DMS79 (cell line): ENCODE measurements around the gene SCN2A.

Experiments used
- DNase-seq: peaks from one replicate; lab custom pipeline; 2025; lab: John Stamatoyannopoulos, UW

The SCN2A gene

GRCh38 chr2:165420231-165420630 is 181.0 kb downstream of the SCN2A start:
- no peak for DNase-seq

- DNase-seq: no peak
These were observed 183.9 kb downstream of the SCN2A start for GRCh38 chr2:165423081-165423480.

GRCh38 chr2:165425556-165425955 is 186.3 kb downstream of the SCN2A start:
- no peak for DNase-seq

- DNase-seq: no peak
These were observed 188.5 kb downstream of the SCN2A start for GRCh38 chr2:165427686-165428085.

GRCh38 chr2:165428926-165429325 is 189.7 kb downstream of the SCN2A start:
- DNase-seq: no peak

- no peak for DNase-seq
These were observed 191.8 kb downstream of the SCN2A start for GRCh38 chr2:165431014-165431413.

GRCh38 chr2:165432234-165432966 is 193.2 kb downstream of the SCN2A start:
- DNase-seq: no peak

GRCh38 chr2:165434865-165435496 is 195.8 kb downstream of the SCN2A start:
- no peak for DNase-seq

- no peak for DNase-seq
These were observed 196.4 kb downstream of the SCN2A start for GRCh38 chr2:165435611-165436010.

- no peak for DNase-seq
These were observed 197.3 kb downstream of the SCN2A start for GRCh38 chr2:165436559-165436958.

- no peak for DNase-seq
These were observed 201.2 kb downstream of the SCN2A start for GRCh38 chr2:165440367-165440766.
